NCI-H2107 (cell line): ENCODE measurements around the gene UBE2N.
"Not testable (repeated sequence)": the region's sequence is repeated elsewhere in the genome, so short reads cannot be mapped to it uniquely, and the experiment has no call there.

Source experiments
- DNase-seq: peaks from one replicate; lab custom pipeline; 2025; lab: John Stamatoyannopoulos, UW

The UBE2N gene

DNA sequence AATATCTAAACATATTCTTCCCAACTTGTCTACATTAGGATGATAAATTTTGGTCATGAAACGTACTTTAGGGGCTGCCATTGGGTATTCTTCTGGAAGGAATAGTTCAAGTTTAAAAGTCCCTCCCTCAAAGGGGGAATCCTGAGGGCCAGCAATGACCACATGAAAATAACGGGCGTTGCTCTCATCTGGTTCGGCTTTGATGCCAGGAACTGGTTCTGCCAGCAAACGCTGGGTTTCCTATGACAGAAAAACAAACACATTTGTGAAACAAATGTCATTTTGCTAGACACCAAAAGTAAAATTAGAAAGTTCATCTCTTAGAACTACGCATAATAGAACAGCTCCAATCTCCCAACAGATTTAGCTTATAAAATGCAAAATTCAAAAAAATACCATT lies 30.7 kb downstream of the UBE2N start:
- not testable (repeated sequence) for DNase-seq

- DNase-seq, result not testable (repeated sequence)
Observed at GRCh38 chr12:93409343-93410187, 32.2 kb downstream of the UBE2N start.

GRCh38 chr12:93408813-93409212 lies 32.9 kb downstream of the UBE2N start:
- no peak for DNase-seq

DNA sequence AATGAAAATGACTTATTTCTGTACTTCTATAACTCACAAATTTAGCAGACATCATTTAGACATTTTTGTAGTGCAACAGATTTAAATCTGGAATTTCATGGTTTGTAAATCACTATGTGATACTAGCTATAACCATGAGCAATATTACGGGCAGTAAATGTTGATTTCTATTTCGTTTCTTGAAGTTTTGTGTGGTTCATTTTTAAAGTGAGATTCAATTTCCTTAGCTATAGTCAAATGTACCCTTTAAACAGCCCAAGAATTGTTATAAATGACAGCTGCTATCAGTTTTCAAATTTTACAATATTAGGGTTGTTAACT lies 33.8 kb downstream of the UBE2N start:
- no peak for DNase-seq

GRCh38 chr12:93407054-93407962 lies 34.4 kb downstream of the UBE2N start:
- DNase-seq, result no peak

GRCh38 chr12:93404961-93405849 lies 36.5 kb downstream of the UBE2N start:
- DNase-seq, result no peak

DNA sequence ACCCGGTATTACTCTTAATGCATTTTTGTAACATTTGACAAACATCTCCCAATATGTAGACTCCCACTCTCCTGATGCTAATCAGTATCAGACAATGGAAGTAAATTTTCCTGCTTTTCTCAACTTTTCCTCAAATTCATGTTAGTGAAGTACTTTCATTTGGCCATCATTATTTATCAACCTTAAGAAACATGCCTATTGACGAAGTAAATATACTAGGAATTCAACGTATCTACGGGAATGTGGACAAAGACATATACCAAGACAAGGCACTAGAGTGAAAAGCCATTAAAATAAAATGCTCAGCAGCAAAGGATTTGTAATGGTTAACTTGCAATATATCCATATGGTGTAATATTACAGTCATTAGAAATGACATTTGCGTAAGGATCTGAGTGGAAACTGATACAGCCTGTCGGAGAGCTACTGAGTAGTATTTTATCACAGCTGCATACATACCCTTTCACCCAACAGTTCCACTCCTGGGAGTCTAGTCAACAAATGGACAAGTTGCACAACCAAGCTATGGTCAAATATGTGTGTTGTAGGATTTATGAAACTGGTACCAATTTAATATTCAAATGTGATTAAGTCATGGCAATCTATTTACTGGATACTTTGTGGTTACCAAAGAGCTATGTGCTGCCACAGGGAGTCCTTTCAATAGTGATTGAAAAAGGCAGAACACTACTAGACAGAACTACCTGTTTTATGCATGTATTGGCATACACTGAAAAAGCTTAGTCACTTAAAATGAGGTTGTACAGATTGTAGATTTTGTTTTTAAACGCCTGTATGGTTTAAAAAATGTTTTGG lies 37.6 kb downstream of the UBE2N start:
- no peak for DNase-seq

DNA sequence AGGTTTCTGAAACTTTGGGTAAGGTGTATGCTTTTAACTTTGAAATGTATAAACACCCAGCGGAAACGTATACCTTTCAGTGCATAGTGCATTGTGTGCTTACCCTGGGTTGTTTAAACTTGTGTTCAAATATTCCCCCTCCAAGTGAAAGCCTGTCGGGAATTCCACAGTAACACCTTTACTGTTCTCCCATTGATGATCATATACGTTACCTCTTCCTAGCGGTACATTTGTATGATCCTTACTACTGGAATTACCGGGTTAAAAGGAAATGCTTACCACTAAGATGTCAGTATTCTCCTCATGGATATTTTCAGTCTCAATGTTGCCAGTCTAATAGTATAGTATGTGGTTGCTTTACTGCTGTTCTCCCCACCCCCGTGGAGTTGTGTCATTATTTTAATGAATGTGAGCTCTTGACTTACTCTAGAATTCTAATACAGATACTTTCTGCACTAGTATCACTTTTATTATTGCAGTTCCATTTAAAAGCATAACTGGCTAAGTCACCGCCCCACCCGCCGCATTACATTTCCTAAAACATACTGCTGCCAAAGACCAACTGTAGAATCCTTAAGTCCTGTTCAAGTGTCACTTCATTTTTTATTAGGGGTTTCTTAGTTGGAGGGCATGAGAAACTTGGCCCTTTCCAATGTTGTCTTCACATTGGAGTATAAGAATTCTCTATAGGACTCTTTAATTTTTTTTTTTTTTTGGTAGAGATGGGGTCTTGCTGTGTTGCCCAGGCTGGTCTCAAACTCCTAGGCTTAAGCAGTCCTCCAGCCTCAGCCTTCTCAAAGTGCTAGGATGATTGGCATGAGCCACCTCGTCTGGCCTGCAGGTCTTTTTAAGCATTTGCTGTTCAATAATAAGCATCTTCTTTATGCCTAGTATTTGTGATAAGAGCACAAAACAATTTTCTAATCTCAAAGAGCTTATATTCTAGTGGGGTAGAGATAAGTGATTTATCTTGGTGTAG lies 39.1 kb downstream of the UBE2N start:
- no peak for DNase-seq

DNA sequence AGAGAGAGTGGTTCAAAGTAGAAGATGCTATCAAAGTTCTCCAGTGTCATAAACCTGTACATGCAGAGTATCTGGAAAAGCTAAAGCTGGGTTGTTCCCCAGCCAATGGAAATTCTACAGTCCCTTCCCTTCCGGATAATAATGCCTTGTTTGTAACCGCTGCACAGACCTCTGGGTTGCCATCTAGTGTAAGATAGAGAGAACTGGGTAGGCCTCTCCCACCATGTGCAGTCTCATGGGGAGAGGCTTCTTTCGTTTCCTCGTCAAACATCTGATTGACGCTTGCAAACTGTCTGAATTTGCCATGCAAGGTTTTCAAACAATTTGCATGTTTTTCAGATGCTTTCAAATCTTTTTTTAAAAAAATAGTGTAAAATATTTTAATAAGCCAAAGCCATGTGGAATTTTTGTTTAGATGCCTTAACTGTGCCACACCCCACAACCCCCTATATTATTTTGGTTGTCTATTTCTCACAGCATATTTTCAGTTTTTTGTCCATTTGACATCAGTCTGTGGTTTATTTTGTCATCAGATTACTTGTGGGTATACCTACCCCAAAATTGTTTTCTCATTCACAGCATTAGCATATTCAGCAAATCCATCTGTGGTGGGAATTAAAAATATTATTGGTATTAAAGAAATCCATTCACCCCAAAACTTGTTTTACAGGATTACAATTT lies 42.4 kb downstream of the UBE2N start:
- DNase-seq, result not testable (repeated sequence)

GRCh38 chr12:93397412-93397811 lies 44.3 kb downstream of the UBE2N start:
- no peak for DNase-seq

- no peak for DNase-seq
Observed at GRCh38 chr12:93393425-93393824, 48.3 kb downstream of the UBE2N start.

DNA sequence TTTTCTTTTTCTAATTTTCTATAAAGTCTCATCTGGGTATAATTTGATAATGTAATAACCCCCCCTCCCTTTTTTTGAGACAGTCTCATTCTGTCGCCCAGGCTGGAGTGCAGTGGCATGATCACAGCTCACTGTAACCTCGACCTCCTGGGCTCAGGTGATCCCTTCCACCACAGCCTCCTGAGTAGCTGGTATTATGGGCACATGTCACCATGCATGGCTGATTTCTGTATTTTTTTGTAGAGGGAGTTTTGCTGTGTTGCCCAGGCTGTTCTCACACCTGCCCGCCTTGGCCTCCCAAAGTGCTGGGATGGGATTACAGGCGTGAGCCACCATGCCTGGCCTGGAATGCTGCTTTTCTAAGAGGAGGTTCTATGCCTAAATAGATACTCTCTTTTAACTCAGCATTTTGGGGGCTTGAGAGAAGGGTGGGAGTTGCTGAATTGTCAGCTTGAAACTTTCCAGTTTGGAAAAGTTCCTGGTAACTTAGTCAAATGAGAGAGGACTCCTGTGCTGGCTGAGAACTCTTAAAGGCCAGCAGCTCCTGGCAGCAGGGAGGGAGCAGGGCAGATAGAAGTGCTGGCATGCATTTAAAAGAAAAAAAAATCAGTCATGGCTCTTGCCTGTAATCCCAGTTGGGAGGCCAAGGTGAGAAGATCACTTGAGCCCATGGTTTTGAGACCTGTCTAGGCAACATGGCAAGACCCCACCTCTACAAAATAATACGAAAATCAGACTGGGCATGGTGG lies 51.0 kb downstream of the UBE2N start:
- DNase-seq, result no peak

GRCh38 chr12:93390031-93390430 lies 51.7 kb downstream of the UBE2N start:
- no peak for DNase-seq

DNA sequence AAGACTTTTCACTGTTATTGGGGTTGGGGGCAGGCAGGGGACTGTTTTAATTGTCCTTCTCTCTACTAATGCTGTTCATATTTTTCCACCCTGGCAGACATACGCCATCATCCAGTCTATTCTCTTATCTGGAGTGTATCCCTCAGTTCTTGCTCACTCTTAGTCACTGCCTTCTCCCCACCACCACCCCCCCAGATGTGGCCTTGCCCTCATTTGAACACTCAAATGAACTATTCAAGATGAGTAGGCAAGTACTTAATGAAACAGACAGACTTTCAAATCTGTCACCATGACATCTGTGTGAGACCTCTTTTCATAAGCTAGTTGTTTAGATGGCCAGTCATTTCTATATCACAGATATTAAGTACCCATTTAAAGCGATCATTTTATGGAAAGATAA lies 54.0 kb downstream of the UBE2N start:
- no peak for DNase-seq

GRCh38 chr12:93381976-93382437 lies 59.7 kb downstream of the UBE2N start:
- not testable (repeated sequence) for DNase-seq

DNA sequence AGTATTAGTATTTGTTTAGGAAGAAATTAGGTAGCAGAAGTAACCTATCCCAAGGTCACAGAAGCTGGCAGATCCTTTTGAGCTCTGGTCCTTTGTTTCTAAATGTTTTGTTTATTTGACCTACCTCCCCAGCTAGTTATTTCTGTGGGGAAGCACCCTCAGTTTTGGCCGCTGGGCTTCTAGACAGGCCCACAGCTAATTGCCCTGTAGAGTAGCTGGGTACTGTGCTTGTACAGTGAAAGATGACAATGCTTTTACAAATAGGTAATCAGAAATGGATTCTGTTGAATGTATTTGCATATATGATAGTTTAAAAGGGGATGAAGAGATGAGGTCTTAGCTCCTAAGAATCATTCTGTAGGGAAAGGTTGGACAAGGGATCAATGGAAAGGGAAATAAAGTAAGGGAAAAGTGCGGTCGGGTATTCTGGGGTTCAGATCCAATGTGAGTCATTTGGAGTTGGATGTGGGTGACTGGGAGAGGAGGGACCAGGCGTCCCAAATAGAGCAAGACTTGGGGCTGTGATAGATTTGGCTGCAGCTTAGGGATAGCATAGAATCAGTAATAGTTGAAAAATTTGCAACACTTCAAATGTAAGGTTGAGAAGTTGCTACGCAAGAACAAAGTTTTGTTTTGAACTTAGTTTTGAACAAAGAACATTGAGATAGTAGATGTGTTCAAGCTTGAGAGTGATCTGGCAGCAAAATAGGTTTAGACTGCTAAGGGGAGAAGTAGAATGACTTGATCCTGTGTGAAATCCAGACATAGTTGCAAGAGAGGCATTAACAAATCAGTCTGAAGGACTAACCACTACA lies 60.4 kb downstream of the UBE2N start:
- no peak for DNase-seq

- DNase-seq, result no peak
Observed at GRCh38 chr12:93380480-93381121, 61.1 kb downstream of the UBE2N start.
